D721Med (cell line): Measurements from ENCODE around the gene ZRSR2.
"Not testable (repeated sequence)": the region's sequence is repeated elsewhere in the genome, so short reads cannot be mapped to it uniquely, and the experiment has no call there.

Experiments used
- DNase-seq: peaks from one replicate; pipeline ENCODE4 v3.0.0; 2011; ENCODE audit warnings: low spot score; ENCODE audit not compliant: insufficient read length
- FAIRE-seq: peaks from 2 replicates; lab custom pipeline; 2011; peaks lifted over from hg19 to GRCh38; lab: Jason Lieb, UNC
- CTCF ChIP-seq: IDR thresholded peaks from 2 replicates; pipeline ENCODE4 v1.5.1; 2012; ENCODE audit warnings: mild to moderate bottlenecking, control low read depth; ENCODE audit not compliant: insufficient read depth; ENCODE audit errors: missing control alignments

The ZRSR2 gene

GRCh38 chrX:15789979-15790768 is at the start of gene ZRSR2:
Gene ZRSR2, plus strand, starts transcription at chrX:15790484. Its CDS starts 12 bp downstream, at chrX:15790496.
- no peak for TF ChIP-seq CTCF
- DNase-seq (peak; percentile 50), FAIRE-seq (no peak)

GRCh38 chrX:15744181-15744867 is 46.0 kb upstream of the ZRSR2 start:
- no peak for TF ChIP-seq CTCF
- DNase-seq (no peak), FAIRE-seq (no peak)

- no peak for DNase-seq
- no peak for TF ChIP-seq CTCF
- no peak for FAIRE-seq
Measured at GRCh38 chrX:15745179-15745578, 45.1 kb upstream of the ZRSR2 start.

GRCh38 chrX:15746651-15747050 is 43.6 kb upstream of the ZRSR2 start:
- DNase-seq, FAIRE-seq: not testable (repeated sequence)

- TF ChIP-seq CTCF, result no peak
- FAIRE-seq, result no peak
- no peak for DNase-seq
Measured at GRCh38 chrX:15747626-15748173, 42.6 kb upstream of the ZRSR2 start.

GRCh38 chrX:15748841-15749240 is 41.4 kb upstream of the ZRSR2 start:
- FAIRE-seq (no peak), DNase-seq (no peak)
- no peak for TF ChIP-seq CTCF

- TF ChIP-seq CTCF, result no peak
- DNase-seq (no peak), FAIRE-seq (no peak)
Measured at GRCh38 chrX:15749642-15750610, 40.4 kb upstream of the ZRSR2 start.
